Measurements from ENCODE around the gene CDCA3.

- TF ChIP-seq POLR2AphosphoS5 (IDR thresholded peaks at IDR 0.05) (no peak), CTCF (IDR thresholded peaks at IDR 0.05) (peak in 2 of 4 experiments; percentile 8 to 35), EP300 (IDR thresholded peaks at IDR 0.05) (no peak), POLR2A (IDR thresholded peaks at IDR 0.05) (no peak)
Measured at GRCh38 chr12:6829536-6830220, 21.4 kb downstream of the CDCA3 start.

Measured in gastroesophageal sphincter (tissue), 3 donors.